K562 (cell line): ENCODE results near the gene ALX3. TPM values are rescaled to one million over a fixed set of nuclear protein-coding genes. Genes with fewer than 3 reads are reported as not detected.

ENCODE experiments used
- ATAC-seq: fragments of 200-7000 bp; cut with Tn5 transposase; 3 replicates; pipeline ENCODE4 v1.9.1; 2020; ENCODE audit warnings: moderate library complexity
- BruUV-seq: library from RNA; stranded (reverse); fragments of 400-500 nt; replicated peaks from 2 replicates; lab custom pipeline; 2021; lab: Mats Ljungman, UMichigan
- CTCF ChIA-PET: fragments of 300-600 bp; formaldehyde crosslinking; extraction: SDS; loops from one replicate; lab custom pipeline; 2021; ENCODE audit warnings: low intra/inter-chr PET ratio; lab: Yijun Ruan, JAX
- POLR2A ChIA-PET: fragments of 300-600, 350-650 bp; sonication (Branson Sonifier 250); formaldehyde crosslinking; extraction: SDS; loops from one replicate; lab custom pipeline; 2021; ENCODE audit warnings: antibody characterized with exemption, inconsistent platforms; lab: Yijun Ruan, JAX
- DNase-seq, 4 experiments: peaks; one replicate each; pipeline versions ENCODE4 v3.0.0 to v3.0.0-alpha.2; 2011 to 2018; ENCODE audit warnings: low spot score in 3 of 4, mixed read lengths in 3 of 4; ENCODE audit errors: extremely low read depth in 1 of 4
- FAIRE-seq: peaks from 2 replicates; lab custom pipeline; 2011; peaks lifted over from hg19 to GRCh38; lab: Jason Lieb, UNC
- H2AFZ ChIP-seq: 2 replicates; pipeline ENCODE4 v1.6.0; 2011; ENCODE audit warnings: low read depth, low read length, control low read depth, inconsistent platforms
- H3K27ac ChIP-seq: fragments of 200-600 bp; 3 replicates; pipeline ENCODE4 v1.8.0; 2011; ENCODE audit warnings: low read depth, mild to moderate bottlenecking, control low read depth, inconsistent platforms, low read length, moderate library complexity, mixed read lengths; ENCODE audit errors: extremely low read depth
- H3K27me3 ChIP-seq, 2 experiments: fragments of 300-600 bp in 1 of 2; 2 replicates in 1 of 2; 3 replicates in 1 of 2; pipeline versions ENCODE4 v1.6.0 to v1.8.0; 2011; ENCODE audit warnings: inconsistent platforms in 2 of 2, low read length in 2 of 2, mild to moderate bottlenecking in 1 of 2, mixed read lengths in 1 of 2, moderate library complexity in 1 of 2; ENCODE audit not compliant: control insufficient read depth in 2 of 2, insufficient read depth in 2 of 2
- H3K36me3 ChIP-seq: fragments of 300-600 bp; 3 replicates; pipeline ENCODE4 v1.8.0; 2011; ENCODE audit warnings: mild to moderate bottlenecking, low read length, inconsistent platforms; ENCODE audit not compliant: control insufficient read depth, insufficient read depth
- H3K4me1 ChIP-seq, 2 experiments: fragments of 200-600 bp in 1 of 2; replicated peaks in 1 of 2; 2 replicates in 1 of 2; 3 replicates in 1 of 2; pipeline versions ENCODE4 v1.5.1 to v1.8.0; 2011; ENCODE audit warnings: inconsistent platforms in 2 of 2, low read length in 2 of 2, mild to moderate bottlenecking in 1 of 2, mixed read lengths in 1 of 2, moderate library complexity in 1 of 2; ENCODE audit not compliant: control insufficient read depth in 2 of 2, insufficient read depth in 2 of 2
- H3K4me2 ChIP-seq: 2 replicates; pipeline ENCODE4 v1.6.1; 2011; ENCODE audit warnings: low read length, control low read depth, inconsistent platforms, mixed read lengths; ENCODE audit not compliant: insufficient read depth
- H3K4me3 ChIP-seq: fragments of 200-600 bp; sonication (generic), shearing (Covaris generic); 2 replicates; pipeline ENCODE4 v1.5.1; 2016; ENCODE audit warnings: control low read depth, inconsistent platforms
- H3K79me2 ChIP-seq: fragments of 200-600 bp; 3 replicates; pipeline ENCODE4 v1.8.0; 2011; ENCODE audit warnings: low read length, inconsistent platforms; ENCODE audit not compliant: control insufficient read depth, insufficient read depth
- H3K9ac ChIP-seq, 2 experiments: 2 replicates each; pipeline versions ENCODE4 v1.6.0 to v1.6.1; 2011; ENCODE audit warnings: low read depth in 2 of 2, low read length in 2 of 2, control low read depth in 1 of 2, inconsistent platforms in 1 of 2, mild to moderate bottlenecking in 1 of 2, mixed read lengths in 1 of 2; ENCODE audit not compliant: insufficient read depth in 1 of 2
- H3K9me1 ChIP-seq: one replicate; pipeline ENCODE4 v1.6.0; 2011; ENCODE audit warnings: inconsistent platforms, mild to moderate bottlenecking, low read length, moderate library complexity; ENCODE audit not compliant: control insufficient read depth, insufficient read depth
- H3K9me3 ChIP-seq: replicated peaks from 2 replicates; pipeline ENCODE4 v1.5.1; 2011; ENCODE audit warnings: low read depth, low read length, inconsistent platforms; ENCODE audit not compliant: control insufficient read depth, insufficient read depth
- H4K20me1 ChIP-seq: replicated peaks from 2 replicates; pipeline ENCODE4 v1.6.1; 2011; ENCODE audit warnings: low read length, inconsistent platforms, mixed read lengths; ENCODE audit not compliant: control insufficient read depth, insufficient read depth
- CCAR2 ChIP-seq: fragments of 200-400 bp; formaldehyde crosslinking; IDR thresholded peaks from 2 replicates; pipeline ENCODE4 v1.6.1; 2017; ENCODE audit warnings: mild to moderate bottlenecking, low read depth, low read length
- DLX4 ChIP-seq: fragments of 250-450 bp; sonication (Bioruptor Pico); IDR thresholded peaks from 2 replicates; pipeline ENCODE4 v1.6.1; 2021; ENCODE audit warnings: mild to moderate bottlenecking
- THAP12 ChIP-seq: fragments of 250-450 bp; sonication (Bioruptor Pico); IDR thresholded peaks from 2 replicates; pipeline ENCODE4 v1.9.0; 2021; ENCODE audit warnings: mild to moderate bottlenecking, inconsistent platforms
- ZNF133 ChIP-seq: fragments of 250-450 bp; sonication (Bioruptor Pico); IDR thresholded peaks from 2 replicates; pipeline ENCODE4 v1.4.0; 2020; ENCODE audit warnings: mild to moderate bottlenecking
- ZNF740 ChIP-seq, 3 experiments: fragments of 200-800 bp in 1 of 3; sonication (Bioruptor generic) in 1 of 3; sonication (generic) in 1 of 3; formaldehyde crosslinking in 1 of 3; IDR thresholded peaks; 2 replicates each; pipeline versions ENCODE4 v1.6.1 to v1.8.0; 2016 to 2022; ENCODE audit warnings: mild to moderate bottlenecking in 2 of 3, missing compliant biosample characterization in 2 of 3, missing genetic modification characterization in 2 of 3, missing genetic modification reagents in 1 of 3
- WGBS: fragments of 100-300 bp; shearing (Covaris generic); methylation state at CpG from one replicate; pipeline ENCODE4 v1.1.6; 2016; ENCODE audit warnings: low coverage, mixed read lengths; ENCODE audit not compliant: insufficient coverage; ENCODE audit errors: missing lambda C conversion rate; 5-methylcytosine and 5-hydroxymethylcytosine counted together
- in situ Hi-C: fragments of 300-500 bp; cut with MboI; formaldehyde crosslinking; loops from 4 replicates; pipeline ENCODE4 v1.15.0; 2018; ENCODE audit warnings: inconsistent platforms, mixed read lengths
- intact Hi-C: fragments of 100-400 bp; cut with micrococcal nuclease; formaldehyde crosslinking; loops from 2 replicates; pipeline ENCODE4 v1.14.2; 2022
- polyA plus RNA-seq, 8 experiments: library from polyadenylated mRNA; depleted of rRNA in 4 of 8; stranded (reverse) in 5 of 8; unstranded in 3 of 8; fragments of >200 nt; fragmentation: Nextera tagmentation in 2 of 8; fragmentation: Illumina TruSeq in 1 of 8; extraction: Ambion mirVana in 2 of 8; extraction: Trizol in 1 of 8; gene quantifications; 2 replicates each; pipeline versions ENCODE4 v1.2.1 to v1.2.3, GENCODE V29; 2011 to 2014; ENCODE audit warnings: inconsistent platforms in 1 of 8, missing spikeins in 1 of 8
- total RNA-seq, 7 experiments: library from RNA; depleted of rRNA in 6 of 7; stranded (reverse); fragments of >200 nt in 6 of 7; fragmentation: Illumina TruSeq in 2 of 7; extraction: Trizol in 2 of 7; gene quantifications; 2 replicates each; pipeline versions ENCODE4 v1.2.1 to v1.2.3, GENCODE V29; 2011 to 2021; ENCODE audit warnings: low replicate concordance in 1 of 7

Gene ALX3
- total and polyA plus RNA-seq, 9 of the 15 experiments (the other 6 are each of a cell fraction or from before 2014, with no cell fraction given), result not detected

DNA sequence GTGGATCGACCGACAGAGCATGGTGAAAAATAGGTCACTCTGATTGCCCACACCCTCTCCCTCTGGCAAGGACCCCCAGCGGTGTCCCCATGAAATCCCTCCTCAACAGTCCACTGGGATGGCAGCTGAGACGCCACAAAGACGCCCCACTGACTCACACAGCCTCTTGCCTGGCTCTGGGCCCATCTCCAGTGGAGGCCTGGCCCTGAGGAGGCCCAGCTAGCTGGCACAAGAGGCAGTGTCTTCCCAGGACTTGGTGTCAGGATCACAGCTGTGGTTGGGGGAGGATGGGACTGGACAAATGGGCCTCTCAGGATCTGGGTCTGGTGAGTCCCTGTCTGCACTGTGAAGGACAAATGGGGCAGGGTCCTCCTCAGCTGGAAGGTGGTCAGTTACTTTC lies 4.6 kb downstream of the ALX3 start (continued):
- TF ChIP-seq THAP12 (CRISPR knock-in tag) (no peak), ZNF133 (CRISPR knock-in tag) (no peak), DLX4 (no peak), CCAR2 (no peak)

DNA sequence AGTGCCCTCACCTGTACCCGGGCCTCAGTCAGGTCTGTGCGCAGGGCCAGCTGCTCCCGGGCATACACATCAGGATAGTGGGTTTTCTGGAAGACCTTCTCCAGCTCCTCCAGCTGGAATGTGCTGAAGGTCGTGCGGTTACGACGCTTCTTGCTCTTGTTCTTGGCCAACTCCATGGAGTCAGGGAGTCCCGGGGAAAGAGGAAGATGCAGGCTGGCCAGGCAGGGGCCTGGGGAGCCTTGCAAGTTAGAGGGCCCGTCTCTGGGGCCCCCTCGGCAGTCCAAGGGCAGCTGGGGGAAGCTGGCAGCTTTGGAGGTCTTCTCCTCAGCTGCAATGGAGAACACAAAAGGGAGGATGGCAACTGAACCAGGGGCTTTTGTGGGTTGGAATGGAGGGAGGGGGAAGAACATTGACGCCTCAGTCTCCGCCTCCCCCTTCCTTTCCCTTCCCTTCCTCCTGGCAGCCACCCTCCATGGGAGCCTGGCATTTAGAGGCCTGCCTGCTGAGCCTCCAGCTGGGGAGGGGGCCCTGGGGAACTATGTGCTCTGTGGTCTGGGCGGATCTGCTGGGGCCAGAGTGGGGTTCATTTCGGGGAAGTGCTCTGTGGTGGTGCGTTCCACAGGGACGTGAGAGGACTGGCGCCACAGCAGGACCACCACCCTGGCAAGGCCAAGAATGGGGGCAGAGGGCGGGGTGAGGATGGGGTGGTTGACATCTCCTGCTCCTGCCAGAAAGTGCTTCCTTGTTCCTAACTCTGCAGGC lies 5.7 kb downstream of the ALX3 start:
- DNase-seq, result no peak
- WGBS, result 40% methylated on average over 16 of the region's 18 CpGs
- no peak for ATAC-seq
- Histone ChIP-seq H3K4me1 (peaks cover 7 to 11% of the 10 kb centered on the region in 2 experiments; a peak in 4 of 5 replicates), H3K9ac (peak overlapping the region in 1 of 2 experiments; percentile 32; a peak in 1 of 4 replicates), H4K20me1 (peaks cover 8% of the 10 kb centered on the region), H3K27me3 (peaks cover 0 to 11% of the 10 kb centered on the region in 2 experiments; a peak in 2 of 5 replicates), H3K4me2 (no peak overlapping the region), H3K27ac (no peak overlapping the region), H3K9me1 (peaks cover 4% of the 10 kb centered on the region), H3K9me3 (no peaks in the 10 kb centered on the region), H2AFZ (no peak overlapping the region)
- CTCF ChIA-PET, result no interaction called here
- in situ Hi-C loops (no loop called here), intact Hi-C loops (no loop called here)
- BruUV-seq, result no TSS peak
- POLR2A ChIA-PET, result interaction anchor here (0.8 to 1.2 kb wide), 2 partner anchors 13 to 516 kb away, joined by 3 read pairs; partner anchors contain the start of gene GNAI3
- TF ChIP-seq ZNF740 (CRISPR knock-in tag; IDR thresholded peaks at IDR 0.05) (no peak), ZNF740 (tag; IDR thresholded peaks at IDR 0.05) (no peak)
- TF ChIP-seq, all 486 proteins: peak for 0
- no peak for FAIRE-seq
- Histone ChIP-seq H3K79me2 (no peaks in the 10 kb centered on the region), H3K36me3 (no peaks in the 10 kb centered on the region; the same call in 2 of the 3 replicates), H3K4me3 (no peak overlapping the region)
